NCI-H69 (cell line): Measurements from ENCODE around the gene KDM4C.
"Not testable (repeated sequence)": the region's sequence is repeated elsewhere in the genome, so short reads cannot be mapped to it uniquely, and the experiment has no call there.

ENCODE experiments used
- DNase-seq: peaks from one replicate; lab custom pipeline; 2025; lab: John Stamatoyannopoulos, UW

The KDM4C gene

GRCh38 chr9:6757456-6758247 lies at the start of gene KDM4C:
TSS of gene KDM4C (plus strand) at chr9:6757973. CDS start at chr9:6792989, 35,016 bp downstream.
- DNase-seq = peak; percentile 99

- DNase-seq = no peak
Observed at GRCh38 chr9:6708732-6709131, 49.0 kb upstream of the KDM4C start.

- no peak for DNase-seq
Observed at GRCh38 chr9:6711403-6711802, 46.4 kb upstream of the KDM4C start.

- no peak for DNase-seq
Observed at GRCh38 chr9:6712041-6712440, 45.7 kb upstream of the KDM4C start.

- no peak for DNase-seq
Observed at GRCh38 chr9:6714176-6714575, 43.6 kb upstream of the KDM4C start.

- DNase-seq = not testable (repeated sequence)
Observed at GRCh38 chr9:6715153-6715754, 42.5 kb upstream of the KDM4C start.

- DNase-seq = peak; percentile 93
Observed at GRCh38 chr9:6715755-6716643, 41.8 kb upstream of the KDM4C start.

- no peak for DNase-seq
Observed at GRCh38 chr9:6716766-6717165, 41.0 kb upstream of the KDM4C start.

- DNase-seq = no peak
Observed at GRCh38 chr9:6723881-6724420, 33.8 kb upstream of the KDM4C start.

- no peak for DNase-seq
Observed at GRCh38 chr9:6733257-6733656, 24.5 kb upstream of the KDM4C start.

- no peak for DNase-seq
Observed at GRCh38 chr9:6733831-6734230, 23.9 kb upstream of the KDM4C start.

- DNase-seq = no peak
Observed at GRCh38 chr9:6735422-6735821, 22.4 kb upstream of the KDM4C start.

GRCh38 chr9:6739218-6739617 lies 18.6 kb upstream of the KDM4C start:
- DNase-seq = peak; percentile 64

GRCh38 chr9:6748861-6749260 lies 8.9 kb upstream of the KDM4C start:
- not testable (repeated sequence) for DNase-seq

GRCh38 chr9:6754861-6755260 lies 2.9 kb upstream of the KDM4C start:
- DNase-seq = not testable (repeated sequence)

GRCh38 chr9:6757132-6757455 lies 679 bp upstream of the KDM4C start:
- DNase-seq = peak; percentile 88

- no peak for DNase-seq
Observed at GRCh38 chr9:6758248-6758497, 400 bp downstream of the KDM4C start.

- peak; percentile 83 for DNase-seq
Observed at GRCh38 chr9:6758498-6759184, 868 bp downstream of the KDM4C start.

- peak; percentile 69 for DNase-seq
Observed at GRCh38 chr9:6759185-6759977, 1.6 kb downstream of the KDM4C start.

- DNase-seq = no peak
Observed at GRCh38 chr9:6761306-6761705, 3.5 kb downstream of the KDM4C start.

- DNase-seq = no peak
Observed at GRCh38 chr9:6763244-6763643, 5.5 kb downstream of the KDM4C start.
